GM04503 (cell line): ENCODE measurements around the gene B3GALNT2.

Experiments used
- DNase-seq: peaks from one replicate; pipeline ENCODE4 v3.0.0-alpha.2; 2012; ENCODE audit warnings: low read depth

Gene B3GALNT2

GRCh38 chr1:235409042-235409820 is 95.0 kb downstream of the B3GALNT2 start:
- DNase-seq: no peak

- no peak for DNase-seq
Observed at GRCh38 chr1:235408503-235408960, 95.7 kb downstream of the B3GALNT2 start.

GRCh38 chr1:235407419-235407818 is 96.8 kb downstream of the B3GALNT2 start:
- DNase-seq: no peak

GRCh38 chr1:235404190-235404589 is 100.1 kb downstream of the B3GALNT2 start:
- no peak for DNase-seq

- DNase-seq: no peak
Observed at GRCh38 chr1:235403593-235403992, 100.7 kb downstream of the B3GALNT2 start.

- DNase-seq: no peak
Observed at GRCh38 chr1:235402457-235403200, 101.6 kb downstream of the B3GALNT2 start.

- no peak for DNase-seq
Observed at GRCh38 chr1:235401251-235401650, 103.0 kb downstream of the B3GALNT2 start.
